ENCODE data around the gene ZMYND15. TPM values are rescaled to one million over a fixed set of nuclear protein-coding genes. Genes with fewer than 3 reads are reported as not detected.

Gene ZMYND15
- total RNA-seq, 1 experiment from 2014 or later, result 0.42 TPM

DNA sequence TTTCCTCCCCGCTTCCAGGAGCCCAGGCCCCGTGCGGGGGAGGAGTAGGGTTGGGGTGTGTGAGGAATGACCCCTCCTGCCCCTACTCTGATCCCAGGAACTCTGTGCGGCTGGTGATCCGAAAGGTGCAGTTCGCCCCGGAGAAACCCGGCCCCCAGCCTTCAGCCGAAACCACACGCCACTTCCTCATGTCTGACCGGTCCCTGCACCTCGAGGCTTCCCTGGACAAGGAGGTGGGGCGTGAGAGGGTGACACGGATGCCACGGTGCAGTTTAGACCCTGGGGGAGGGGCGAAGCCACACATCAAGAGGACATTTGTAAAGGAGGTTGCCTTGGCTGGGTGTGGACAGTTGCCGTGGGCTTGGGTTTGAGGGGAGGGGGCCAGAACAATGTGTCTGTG, 21.8 kb upstream of the ZMYND15 start:
- no peak overlapping the region for H2BK5ac ChIP-seq (ENCODE audit: insufficient read length, low read length)
- H3K79me2 ChIP-seq (ENCODE audit: insufficient read depth, low read length), result no peaks in the 10 kb centered on the region
- no peak overlapping the region for H3K23ac ChIP-seq (ENCODE audit: insufficient read length, low read depth, low read length)
- Mint-ChIP-seq H3K27me3 (ENCODE audit: low read depth) (no peaks in the 10 kb centered on the region), H3K9me3 (no peaks in the 10 kb centered on the region), H3K36me3 (ENCODE audit: insufficient read depth in 1 of 3, low read depth in 3 of 3) (peaks cover 12 to 57% (median 56%) of the 10 kb centered on the region in 3 experiments; a peak in 6 of 7 replicates), H3K4me3 (no peak overlapping the region), H3K27ac (no peak overlapping the region), H3K4me1 (no peaks in the 10 kb centered on the region)
- no peaks in the 10 kb centered on the region for H3K4me1 ChIP-seq (ENCODE audit: insufficient read depth, low read length)
- TF ChIP-seq, protein P1, sequence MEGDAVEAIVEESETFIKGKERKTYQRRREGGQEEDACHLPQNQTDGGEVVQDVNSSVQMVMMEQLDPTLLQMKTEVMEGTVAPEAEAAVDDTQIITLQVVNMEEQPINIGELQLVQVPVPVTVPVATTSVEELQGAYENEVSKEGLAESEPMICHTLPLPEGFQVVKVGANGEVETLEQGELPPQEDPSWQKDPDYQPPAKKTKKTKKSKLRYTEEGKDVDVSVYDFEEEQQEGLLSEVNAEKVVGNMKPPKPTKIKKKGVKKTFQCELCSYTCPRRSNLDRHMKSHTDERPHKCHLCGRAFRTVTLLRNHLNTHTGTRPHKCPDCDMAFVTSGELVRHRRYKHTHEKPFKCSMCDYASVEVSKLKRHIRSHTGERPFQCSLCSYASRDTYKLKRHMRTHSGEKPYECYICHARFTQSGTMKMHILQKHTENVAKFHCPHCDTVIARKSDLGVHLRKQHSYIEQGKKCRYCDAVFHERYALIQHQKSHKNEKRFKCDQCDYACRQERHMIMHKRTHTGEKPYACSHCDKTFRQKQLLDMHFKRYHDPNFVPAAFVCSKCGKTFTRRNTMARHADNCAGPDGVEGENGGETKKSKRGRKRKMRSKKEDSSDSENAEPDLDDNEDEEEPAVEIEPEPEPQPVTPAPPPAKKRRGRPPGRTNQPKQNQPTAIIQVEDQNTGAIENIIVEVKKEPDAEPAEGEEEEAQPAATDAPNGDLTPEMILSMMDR (conservative IDR thresholded peaks at IDR 0.05), result no peak
- H3K23me2 ChIP-seq (ENCODE audit: insufficient read length, low read depth, low read length, poor library complexity, severe bottlenecking), result no peaks in the 10 kb centered on the region
- H3T11ph ChIP-seq (ENCODE audit: low read length), result no peak overlapping the region
- H2BK20ac ChIP-seq (ENCODE audit: low read depth, low read length, poor library complexity, severe bottlenecking), result no peak overlapping the region
- no peak overlapping the region for H4K5ac ChIP-seq (ENCODE audit: insufficient read length, low read depth, low read length)
- no peak overlapping the region for H3K18ac ChIP-seq (ENCODE audit: insufficient read length, low read depth, low read length)
- no peaks in the 10 kb centered on the region for H3K27me3 ChIP-seq (ENCODE audit: insufficient read depth, low read length)
- H4K8ac ChIP-seq (replicated peaks; ENCODE audit: insufficient read length, low read depth, low read length), result no peak overlapping the region
- no peak overlapping the region for H2BK120ac ChIP-seq (ENCODE audit: low read depth, low read length, poor library complexity, severe bottlenecking)
- no peak overlapping the region for H3K14ac ChIP-seq (ENCODE audit: insufficient read depth, low read length)
- H3K9ac ChIP-seq (ENCODE audit: extremely low read depth, insufficient read length, low read length), result no peak overlapping the region
- no peak overlapping the region for H3K4ac ChIP-seq (ENCODE audit: low read depth, low read length)
- H3K4me2 ChIP-seq (ENCODE audit: insufficient read depth, insufficient read length, low read length), result no peak overlapping the region
- no peak overlapping the region for H3K56ac ChIP-seq (ENCODE audit: insufficient read length, low read depth, low read length)
- no peak overlapping the region for H2BK15ac ChIP-seq (ENCODE audit: low read depth, low read length)
- H2AK5ac ChIP-seq (ENCODE audit: insufficient read length, low read length), result no peak overlapping the region
- H2BK12ac ChIP-seq (ENCODE audit: insufficient read length, low read depth, low read length), result no peak overlapping the region
- H4K20me1 ChIP-seq (ENCODE audit: control insufficient read depth, insufficient read depth, insufficient read length), result no peaks in the 10 kb centered on the region
- no peak for DNase-seq
- H2AFZ ChIP-seq (ENCODE audit: low read length), result no peak overlapping the region
- no CpG with 5 or more reads among the region's 17 CpGs for WGBS (ENCODE audit: extremely low coverage, insufficient read length, low lambda C conversion rate)
- H3K79me1 ChIP-seq (ENCODE audit: insufficient read depth, low read depth, low read length, poor library complexity, severe bottlenecking), result no peaks in the 10 kb centered on the region
- H4K91ac ChIP-seq (ENCODE audit: insufficient read length, low read depth, low read length), result no peak overlapping the region
- no peaks in the 10 kb centered on the region for H3K9me3 ChIP-seq (ENCODE audit: control insufficient read depth, low read depth, low read length)
- no peak overlapping the region for H3K27ac ChIP-seq (ENCODE audit: insufficient read length, low read depth, low read length)
